GM21528 (cell line): ENCODE measurements around the gene SMTNL2.
"Not testable (repeated sequence)": the region's sequence is repeated elsewhere in the genome, so short reads cannot be mapped to it uniquely, and the experiment has no call there.

Source experiments
- ATAC-seq: cut with Tn5 transposase; IDR thresholded peaks from one replicate; pipeline ENCODE4 v1.9.1; 2021; ENCODE audit warnings: mild to moderate bottlenecking, moderate library complexity; ENCODE audit not compliant: unreplicated experiment, low FRiP score

SMTNL2 gene

GRCh38 chr17:4625181-4625617 is 40.9 kb downstream of the SMTNL2 start:
- no peak for ATAC-seq

- ATAC-seq: no peak
These were observed 42.5 kb downstream of the SMTNL2 start for GRCh38 chr17:4626734-4627256.

- ATAC-seq: no peak
These were observed 47.1 kb downstream of the SMTNL2 start for GRCh38 chr17:4631431-4631830.

DNA sequence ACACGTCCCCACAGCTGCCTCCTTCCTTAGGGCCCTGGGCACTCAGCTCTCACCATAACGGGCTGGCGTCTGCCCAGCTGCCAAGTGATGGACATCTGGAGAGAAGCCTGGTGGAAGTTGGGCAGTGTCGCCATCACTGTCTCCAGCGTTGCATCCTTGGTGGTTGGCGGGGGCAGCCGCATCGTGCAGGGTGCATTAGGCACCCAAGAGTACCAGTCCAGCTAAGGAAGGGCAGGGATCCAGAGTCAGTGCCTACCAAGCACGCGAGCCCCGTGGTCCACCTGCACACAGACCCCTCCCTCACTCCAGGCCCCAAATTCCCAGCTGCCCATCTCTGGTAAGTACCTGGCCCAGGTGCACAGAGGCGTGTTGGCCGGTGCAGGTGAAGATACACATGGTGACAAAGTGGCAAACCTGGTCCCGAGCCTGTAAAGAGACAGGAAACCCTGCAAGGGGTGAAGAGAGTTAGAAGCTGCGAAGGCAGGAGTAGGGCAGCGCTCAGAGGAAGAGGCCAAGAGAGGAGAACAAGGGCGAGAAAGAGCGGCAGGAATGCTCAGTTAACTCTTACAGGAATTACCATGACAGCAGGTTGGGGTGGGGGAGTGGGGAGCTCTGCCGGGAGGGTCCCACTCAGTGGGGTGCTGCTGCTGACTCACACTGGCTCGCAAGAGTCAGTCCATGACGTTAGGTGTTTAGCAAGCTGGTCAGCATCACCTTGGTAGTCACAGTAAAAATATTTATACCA is 47.7 kb downstream of the SMTNL2 start:
- ATAC-seq: no peak

DNA sequence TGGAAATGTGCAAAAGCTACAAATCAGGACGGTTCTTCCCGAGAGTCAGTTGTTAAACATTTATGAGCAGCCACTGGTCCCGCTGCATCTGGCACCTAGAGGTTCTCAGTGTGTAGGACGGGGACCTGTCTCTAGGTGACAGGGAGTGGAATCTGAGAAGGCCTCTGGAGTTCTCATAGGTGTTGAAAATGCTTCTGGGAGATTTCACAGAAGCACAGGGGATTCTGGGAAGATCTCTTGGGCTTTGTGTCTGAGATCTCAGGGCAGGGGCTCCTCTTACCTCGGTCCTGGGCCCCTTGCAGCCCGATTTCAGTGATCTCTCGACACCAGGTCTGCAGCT is 48.2 kb downstream of the SMTNL2 start:
- no peak for ATAC-seq

DNA sequence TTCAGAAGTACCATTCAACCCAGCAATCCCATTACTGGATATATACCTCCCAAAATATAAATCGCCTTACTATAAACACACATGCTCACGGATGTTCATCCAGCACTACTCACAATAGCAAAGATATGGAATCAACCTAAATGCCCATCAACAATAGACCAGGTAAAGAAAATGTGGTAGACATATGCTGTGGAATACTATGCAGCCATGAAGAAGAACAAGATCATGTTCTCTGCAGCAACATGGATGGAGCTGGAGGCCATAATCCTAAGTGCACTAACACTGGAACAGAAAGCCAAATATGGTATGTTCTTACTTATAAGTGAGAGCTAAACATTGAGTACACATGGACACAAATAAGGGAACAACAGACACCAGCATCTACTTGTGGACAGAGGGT is 49.3 kb downstream of the SMTNL2 start:
- ATAC-seq: no peak

DNA sequence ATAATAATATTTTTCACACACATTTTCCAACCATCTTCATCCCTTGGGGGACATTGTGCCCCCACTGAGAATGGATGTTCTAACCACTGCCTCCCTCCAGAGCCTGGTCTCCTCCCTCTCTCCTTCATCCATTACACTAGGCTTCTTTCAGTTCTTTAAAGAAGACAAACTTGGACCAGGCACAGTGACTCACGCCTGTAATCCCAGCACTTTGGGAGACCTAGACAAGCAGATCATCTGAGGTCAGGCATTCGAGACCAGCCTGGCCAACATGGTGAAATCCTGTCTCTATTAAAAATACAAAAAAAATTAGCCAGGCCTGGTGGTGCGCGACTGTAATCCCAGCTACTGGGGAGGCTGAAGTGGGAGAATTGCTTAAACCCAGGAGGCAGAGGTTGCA is 50.6 kb downstream of the SMTNL2 start:
- no peak for ATAC-seq

GRCh38 chr17:4635823-4636375 is 51.6 kb downstream of the SMTNL2 start:
- no peak for ATAC-seq

DNA sequence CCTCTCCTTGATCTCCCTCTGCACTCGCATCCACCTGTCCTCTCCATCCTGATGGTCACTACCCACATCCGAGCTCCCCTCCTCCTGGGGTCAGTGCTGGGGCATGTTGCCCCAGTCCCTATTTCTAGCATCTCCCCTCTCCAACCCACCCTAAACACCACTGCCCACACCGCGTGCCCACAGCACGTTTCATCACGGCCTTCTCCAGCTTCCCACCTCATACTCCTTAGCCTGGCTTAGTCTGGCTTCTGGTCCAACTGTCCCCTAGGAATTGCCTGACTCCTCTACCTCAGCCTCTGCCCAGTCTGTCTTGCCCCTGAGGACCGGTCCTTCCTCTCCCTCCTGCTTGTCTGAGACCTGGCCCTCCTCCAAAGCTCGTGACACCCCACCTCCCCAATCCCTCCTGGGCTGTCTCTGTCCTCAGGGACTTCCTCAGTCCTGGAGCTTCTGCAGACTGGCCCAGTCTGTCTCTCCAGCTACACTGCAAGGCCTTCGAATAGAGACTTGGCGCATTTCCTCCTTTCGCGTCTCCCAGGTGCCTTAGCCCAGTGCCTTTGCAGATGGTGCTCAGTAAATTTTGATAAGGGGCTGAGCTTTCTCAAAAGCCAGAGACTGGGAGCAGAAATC is 52.3 kb downstream of the SMTNL2 start:
- no peak for ATAC-seq

GRCh38 chr17:4638766-4639165 is 54.4 kb downstream of the SMTNL2 start:
- not testable (repeated sequence) for ATAC-seq

GRCh38 chr17:4639301-4640059 is 55.2 kb downstream of the SMTNL2 start:
- not testable (repeated sequence) for ATAC-seq

- ATAC-seq: not testable (repeated sequence)
These were observed 56.4 kb downstream of the SMTNL2 start for GRCh38 chr17:4640569-4641188.

- no peak for ATAC-seq
These were observed 57.2 kb downstream of the SMTNL2 start, which contains the start of gene ALOX15 for GRCh38 chr17:4641297-4642195. Gene ALOX15, minus strand, starts transcription at chr17:4641678. Its CDS starts 27 bp downstream, at chr17:4641651.

DNA sequence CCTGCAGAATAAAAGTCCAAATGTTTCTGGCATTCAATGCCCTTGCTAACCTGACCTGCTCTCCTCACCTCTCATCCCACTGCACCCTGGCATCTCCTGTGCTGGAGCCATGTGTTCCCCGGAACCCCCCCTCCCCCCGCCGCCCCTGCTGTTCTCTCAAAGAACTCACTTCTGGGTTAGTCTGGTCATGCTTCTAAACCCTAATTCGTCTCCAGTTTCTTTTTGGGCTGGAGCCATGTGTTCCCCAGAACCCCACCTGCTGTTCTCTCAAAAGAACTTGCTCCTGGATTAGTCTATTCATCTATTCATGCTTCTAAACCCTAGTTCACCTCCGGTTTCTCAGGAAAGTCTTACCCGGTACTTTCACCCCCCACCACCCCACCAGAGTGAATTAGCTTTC is 58.0 kb downstream of the SMTNL2 start:
- ATAC-seq: no peak

GRCh38 chr17:4643676-4644075 is 59.3 kb downstream of the SMTNL2 start:
- no peak for ATAC-seq

- ATAC-seq: no peak
These were observed 61.3 kb downstream of the SMTNL2 start for GRCh38 chr17:4645642-4646041.

GRCh38 chr17:4648741-4649140 is 64.4 kb downstream of the SMTNL2 start:
- ATAC-seq: no peak

DNA sequence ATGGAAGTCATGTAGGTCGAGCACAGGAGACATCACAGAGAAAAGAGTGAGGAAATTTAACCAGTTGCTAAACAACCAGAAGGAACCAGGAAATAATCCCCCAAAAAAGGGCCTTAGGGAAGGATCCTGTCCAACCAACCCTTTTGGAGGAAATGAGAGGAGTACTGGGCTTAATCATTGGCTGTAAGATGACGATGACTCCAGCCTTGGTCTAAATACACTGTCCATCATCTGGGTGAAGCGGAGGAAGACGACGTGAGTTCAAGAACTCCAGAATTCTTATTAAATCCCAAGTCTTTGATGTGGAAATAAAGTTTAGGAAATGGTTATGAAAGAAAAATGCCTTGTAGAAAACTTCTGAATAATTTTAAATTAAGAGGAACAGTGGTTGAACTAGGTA is 68.7 kb downstream of the SMTNL2 start:
- no peak for ATAC-seq

GRCh38 chr17:4655933-4656332 is 71.6 kb downstream of the SMTNL2 start:
- not testable (repeated sequence) for ATAC-seq
